Measurements from ENCODE around the gene MRPL45.
"Not testable (repeated sequence)": the region's sequence is repeated elsewhere in the genome, so short reads cannot be mapped to it uniquely, and the experiment has no call there.

- not testable (repeated sequence) for TF ChIP-seq CTCF (IDR thresholded peaks at IDR 0.05); POLR2A (IDR thresholded peaks at IDR 0.05; ENCODE audit: low read depth); EP300 (IDR thresholded peaks at IDR 0.05); POLR2AphosphoS5 (IDR thresholded peaks at IDR 0.05)
Measured at GRCh38 chr17:38269045-38269444, 27.9 kb upstream of the MRPL45 start.
